ENCODE data around the gene NAA15.

DNA sequence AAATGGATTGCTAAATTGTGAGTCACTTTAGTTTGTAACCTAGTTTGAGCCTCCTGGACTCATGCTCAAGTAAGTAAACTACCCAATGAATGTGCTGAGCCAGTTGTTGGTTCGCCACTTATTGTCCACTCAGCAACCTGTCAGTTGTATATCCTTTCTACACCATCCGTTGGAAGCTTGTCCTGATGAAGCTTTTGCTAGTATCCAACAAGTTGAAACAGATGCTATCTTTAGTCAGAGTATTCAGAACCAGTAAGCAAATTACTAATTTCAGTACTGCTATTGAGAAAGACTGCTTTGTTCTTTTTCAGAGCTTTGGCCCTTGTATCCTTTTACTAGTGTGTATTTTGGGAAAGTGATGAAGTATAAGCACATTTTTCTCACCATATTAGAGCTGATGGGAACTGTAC lies 4.3 kb upstream of the NAA15 start:
- TF ChIP-seq, protein P1, sequence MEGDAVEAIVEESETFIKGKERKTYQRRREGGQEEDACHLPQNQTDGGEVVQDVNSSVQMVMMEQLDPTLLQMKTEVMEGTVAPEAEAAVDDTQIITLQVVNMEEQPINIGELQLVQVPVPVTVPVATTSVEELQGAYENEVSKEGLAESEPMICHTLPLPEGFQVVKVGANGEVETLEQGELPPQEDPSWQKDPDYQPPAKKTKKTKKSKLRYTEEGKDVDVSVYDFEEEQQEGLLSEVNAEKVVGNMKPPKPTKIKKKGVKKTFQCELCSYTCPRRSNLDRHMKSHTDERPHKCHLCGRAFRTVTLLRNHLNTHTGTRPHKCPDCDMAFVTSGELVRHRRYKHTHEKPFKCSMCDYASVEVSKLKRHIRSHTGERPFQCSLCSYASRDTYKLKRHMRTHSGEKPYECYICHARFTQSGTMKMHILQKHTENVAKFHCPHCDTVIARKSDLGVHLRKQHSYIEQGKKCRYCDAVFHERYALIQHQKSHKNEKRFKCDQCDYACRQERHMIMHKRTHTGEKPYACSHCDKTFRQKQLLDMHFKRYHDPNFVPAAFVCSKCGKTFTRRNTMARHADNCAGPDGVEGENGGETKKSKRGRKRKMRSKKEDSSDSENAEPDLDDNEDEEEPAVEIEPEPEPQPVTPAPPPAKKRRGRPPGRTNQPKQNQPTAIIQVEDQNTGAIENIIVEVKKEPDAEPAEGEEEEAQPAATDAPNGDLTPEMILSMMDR (conservative IDR thresholded peaks at IDR 0.05; ENCODE audit: low read depth, low read length) = no peak
- no peak for TF ChIP-seq EZH2 (IDR thresholded peaks at IDR 0.05; ENCODE audit: low read length, unreplicated experiment)
